ENCODE measurements around the gene TAGLN2.

Gene TAGLN2

DNA sequence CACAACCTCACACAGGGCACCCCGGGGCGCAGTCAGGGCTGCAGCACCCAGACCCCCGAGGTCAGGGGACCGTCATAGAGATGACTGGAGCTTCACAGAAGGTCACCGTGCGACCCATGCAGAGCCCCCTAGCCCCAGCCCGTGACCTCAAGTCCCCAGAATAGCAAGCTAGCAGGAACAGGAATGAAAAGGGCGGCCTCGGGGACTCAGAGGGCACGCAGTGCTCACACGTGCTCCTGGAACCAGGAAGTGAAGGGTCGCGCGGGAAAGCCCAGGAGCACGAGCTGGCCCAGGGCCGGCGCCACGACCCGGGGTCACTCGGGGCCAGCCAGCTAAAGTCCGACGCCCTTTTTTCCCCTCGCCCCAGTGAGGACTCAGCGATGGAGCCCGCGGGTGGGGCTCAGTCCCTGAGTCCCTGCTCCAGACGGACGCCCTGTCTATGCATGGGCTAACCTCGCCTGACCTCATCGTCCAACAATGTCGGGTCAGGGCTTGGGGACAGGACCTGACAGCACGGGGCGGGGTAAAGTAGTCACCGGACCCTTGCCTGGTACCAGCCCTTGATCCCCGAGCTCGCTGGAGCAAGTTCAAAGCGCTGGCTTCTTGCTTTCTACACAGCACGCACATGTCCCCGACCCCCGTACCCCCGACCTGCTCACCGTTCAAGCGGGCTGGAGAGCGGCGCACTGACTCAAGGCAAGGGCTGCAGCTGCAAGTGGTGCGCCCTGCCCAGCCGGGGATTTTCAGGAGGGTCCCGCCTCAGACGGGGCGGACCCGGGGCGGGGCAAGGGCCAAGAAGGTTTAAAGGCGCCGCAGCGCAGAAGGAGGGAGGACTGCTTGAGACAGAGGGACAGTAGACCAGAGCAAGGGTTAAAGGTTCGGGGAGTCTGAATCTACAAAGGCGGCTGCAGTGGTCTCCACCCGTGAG, at the start of gene TAGLN2:
TAGLN2 (minus strand) TSS at position 717 of the 928 bp plus-strand sequence. CDS start 4,998 bp downstream, outside the sequence.
- DNase-seq (ENCODE audit: low spot score), result peak; percentile 97

DNA sequence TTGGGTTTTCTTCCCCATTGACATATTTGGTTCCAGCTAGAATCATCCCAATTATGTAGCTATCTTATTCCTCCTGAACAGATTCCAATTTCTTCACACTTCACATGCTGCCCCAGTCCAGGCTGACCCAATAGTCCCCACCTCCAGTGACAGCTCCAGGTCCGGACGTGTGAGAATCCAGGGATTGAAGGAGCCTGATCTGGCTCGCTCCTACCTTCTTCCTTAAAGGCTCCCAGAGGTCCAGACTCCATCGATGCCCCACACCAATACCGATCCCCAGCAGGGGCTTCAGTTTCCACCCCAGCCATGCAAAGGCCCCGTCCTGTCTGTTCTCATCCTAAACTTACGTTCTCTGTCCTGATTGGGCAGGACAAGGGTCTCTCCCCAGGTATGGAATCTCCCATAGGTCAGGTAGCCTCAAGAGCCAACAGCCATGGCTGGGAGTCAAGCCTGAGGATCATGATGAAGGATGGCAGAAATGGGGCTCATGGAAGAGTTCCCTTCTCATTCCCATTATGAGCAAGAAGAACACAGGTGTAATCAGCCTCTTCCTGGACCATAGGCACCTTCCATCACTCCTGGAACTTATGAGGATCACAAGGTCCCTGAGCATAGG, 49.2 kb upstream of the TAGLN2 start:
- DNase-seq (ENCODE audit: low spot score), result no peak

DNA sequence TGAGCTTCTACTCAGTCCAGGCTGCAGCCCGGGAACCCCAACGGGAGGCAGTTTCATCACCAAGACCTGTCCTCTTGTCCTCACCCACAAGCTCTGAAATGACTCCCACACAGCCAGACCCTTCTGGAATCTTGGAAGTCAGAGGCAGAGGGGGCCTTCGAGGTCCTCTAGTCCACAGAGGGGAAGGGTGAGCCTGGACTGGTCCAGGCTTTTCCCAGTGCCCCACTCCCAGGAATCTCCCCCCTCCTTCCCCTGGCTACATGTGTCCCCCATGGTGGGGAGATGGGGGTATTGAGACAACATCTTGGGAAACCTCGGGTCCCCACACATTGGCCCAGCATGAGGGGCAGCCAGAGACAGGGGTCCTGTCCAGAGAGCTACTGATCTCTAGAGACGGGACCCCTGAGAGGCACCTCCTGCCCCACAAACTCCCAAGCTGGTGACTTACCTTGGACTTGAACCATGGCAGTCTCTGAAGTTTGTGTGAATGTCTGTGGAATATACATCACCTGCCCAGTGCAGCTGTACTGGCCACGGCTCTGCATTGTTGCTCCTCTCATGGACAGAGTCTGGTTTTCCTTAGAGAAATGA, 48.1 kb upstream of the TAGLN2 start:
- no peak for DNase-seq (ENCODE audit: low spot score)

DNA sequence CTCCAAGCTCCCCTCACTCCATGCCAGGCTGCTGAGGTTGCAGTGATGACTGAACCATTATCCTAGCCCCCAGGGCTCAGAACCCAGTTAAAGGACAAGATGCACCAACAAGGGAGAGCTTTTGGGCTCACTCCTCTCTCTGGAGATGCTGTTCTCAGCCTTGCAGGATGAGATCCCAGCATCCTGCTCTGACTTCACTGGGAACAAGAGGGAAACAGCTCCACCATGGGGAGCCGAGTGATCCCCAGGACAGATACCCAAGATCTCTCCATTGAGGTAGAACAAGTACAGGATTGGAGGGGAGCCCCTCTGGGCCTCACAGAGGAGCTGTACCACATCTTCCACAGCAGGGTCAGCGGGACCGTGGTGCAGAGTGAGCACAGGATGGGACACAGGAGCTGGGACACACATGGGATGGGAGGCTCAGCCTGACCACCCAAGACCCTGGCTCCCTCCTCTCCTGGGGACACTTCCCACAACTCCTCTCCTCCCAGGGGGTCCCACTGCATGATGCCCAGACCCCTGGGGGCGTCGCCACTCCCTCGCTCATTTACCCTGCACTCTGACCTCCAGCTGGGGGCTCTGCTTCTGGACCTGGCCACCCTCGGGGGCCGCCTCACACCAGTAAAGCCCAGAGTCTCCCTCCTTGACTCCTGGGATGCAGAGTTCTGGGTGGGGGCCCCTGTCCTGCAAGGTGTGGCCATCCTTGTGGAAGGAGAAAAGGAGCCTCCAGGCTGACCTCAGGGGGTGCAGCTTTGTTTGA, 47.3 kb upstream of the TAGLN2 start:
- DNase-seq (ENCODE audit: low spot score), result no peak

DNA sequence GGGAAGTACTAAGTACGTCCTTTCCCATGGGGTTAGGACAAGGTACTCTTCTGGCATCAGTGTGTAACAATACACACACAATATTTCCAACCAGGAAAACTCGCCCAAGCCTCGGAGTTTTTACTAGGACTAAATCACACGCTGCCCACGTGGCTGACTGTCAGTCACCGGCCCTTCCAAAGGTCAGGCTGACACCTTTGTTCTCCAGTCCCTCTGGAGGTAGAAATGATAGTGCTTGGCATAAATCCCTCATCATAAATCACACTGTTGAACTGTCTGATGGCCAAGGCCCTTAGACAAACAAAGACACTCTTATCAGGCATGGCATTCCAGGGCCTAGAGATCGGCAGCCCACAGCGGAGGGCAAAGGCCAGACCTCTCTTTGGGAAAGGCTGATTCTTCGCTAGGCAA, 45.6 kb upstream of the TAGLN2 start:
- DNase-seq (ENCODE audit: low spot score), result no peak

DNA sequence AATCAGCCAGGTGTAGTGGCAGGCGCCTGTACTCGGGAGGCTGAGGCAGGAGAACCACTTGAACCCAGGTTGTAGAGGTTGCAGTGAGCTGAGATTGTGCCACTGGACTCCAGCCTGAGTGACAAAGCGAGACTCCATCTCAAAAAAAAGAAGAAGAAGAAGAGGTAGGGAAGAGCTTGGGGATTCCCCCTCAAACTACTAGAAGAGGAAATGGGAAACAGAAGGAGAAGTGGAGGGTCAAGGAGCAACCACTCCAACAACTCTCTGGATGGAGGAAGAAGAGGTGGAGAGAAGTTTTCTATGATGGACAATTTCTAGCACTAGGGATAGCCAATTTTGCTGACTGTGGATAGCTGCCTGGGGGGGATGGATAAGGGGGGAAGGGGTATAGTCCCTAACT, 43.6 kb upstream of the TAGLN2 start:
- DNase-seq (ENCODE audit: low spot score), result no peak

DNA sequence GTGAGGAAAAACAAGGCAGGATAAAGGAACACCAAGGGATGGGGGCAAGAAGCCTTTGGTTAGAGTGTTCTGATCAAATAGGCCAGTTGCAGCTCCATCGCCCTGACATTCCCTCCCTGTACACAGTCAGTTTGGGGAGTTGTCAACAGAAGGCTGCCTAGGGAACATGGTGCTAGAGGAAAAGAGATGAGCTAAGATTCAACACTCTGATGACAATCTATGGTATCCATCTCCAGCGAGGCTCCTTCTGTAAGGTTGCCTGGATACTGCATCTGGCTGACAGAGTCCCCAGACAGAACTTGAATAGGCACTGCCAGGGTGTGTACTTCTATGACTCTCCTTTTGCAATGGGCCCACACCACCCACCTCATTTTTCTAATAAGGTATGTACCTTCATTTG, 40.0 kb upstream of the TAGLN2 start:
- no peak for DNase-seq (ENCODE audit: low spot score)

DNA sequence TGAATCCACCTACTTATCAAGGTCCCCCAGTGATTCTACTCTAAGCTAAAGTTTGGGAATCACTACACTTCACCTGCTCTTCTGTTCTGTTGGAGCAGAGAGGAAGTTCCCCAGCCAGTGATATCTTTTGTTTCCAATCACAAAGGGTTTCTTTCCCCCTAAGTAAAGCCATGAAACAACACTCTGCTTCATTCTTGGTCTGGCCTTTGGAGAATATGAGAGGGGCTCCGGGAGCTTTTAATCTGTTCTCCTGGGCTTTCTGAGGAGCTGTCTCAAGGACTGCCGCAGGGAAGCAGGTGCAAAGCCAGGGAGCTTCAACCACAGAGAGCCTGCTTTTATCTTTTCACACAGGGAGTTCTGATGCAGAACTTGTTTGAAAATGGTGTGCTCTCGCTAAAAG, 38.8 kb upstream of the TAGLN2 start:
- DNase-seq (ENCODE audit: low spot score), result no peak

DNA sequence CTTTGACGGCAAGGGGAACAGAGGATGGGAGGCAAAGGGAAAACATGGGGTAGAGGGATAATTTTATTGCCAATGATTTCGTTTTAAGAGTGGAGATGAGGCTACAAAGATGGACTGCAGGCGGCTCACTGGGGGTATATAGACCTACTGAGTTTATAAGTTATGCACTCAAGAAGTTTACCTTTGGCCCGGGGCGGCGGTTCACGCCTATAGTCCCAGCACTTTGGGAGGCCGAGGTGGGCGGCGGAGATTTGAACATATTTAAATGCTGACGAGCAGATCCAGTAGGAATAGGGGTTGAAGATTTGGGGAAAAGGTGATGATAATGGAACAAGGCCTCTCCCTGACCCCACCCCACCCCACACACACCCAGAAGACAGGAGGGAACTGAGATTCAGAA, 36.9 kb upstream of the TAGLN2 start:
- DNase-seq (ENCODE audit: low spot score), result no peak

DNA sequence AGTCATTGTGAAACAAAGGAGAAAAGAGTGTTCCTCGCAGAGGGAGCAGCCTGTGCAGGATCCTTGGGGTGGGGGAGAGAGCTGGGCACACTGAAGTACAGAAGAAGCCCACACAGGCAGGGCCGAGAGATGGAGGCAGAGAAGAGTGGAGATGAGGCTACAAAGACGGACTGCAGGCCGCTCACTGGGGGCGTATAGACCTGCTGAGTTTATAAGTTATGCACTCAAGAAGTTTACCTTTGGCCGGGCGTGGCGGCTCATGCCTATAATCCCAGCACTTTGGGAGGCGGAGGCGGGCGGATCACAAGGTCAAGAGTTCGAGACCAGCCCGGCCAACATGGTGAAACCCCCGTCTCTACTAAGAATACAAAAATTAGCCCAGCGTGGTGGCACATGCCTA, 36.3 kb upstream of the TAGLN2 start:
- no peak for DNase-seq (ENCODE audit: low spot score)

DNA sequence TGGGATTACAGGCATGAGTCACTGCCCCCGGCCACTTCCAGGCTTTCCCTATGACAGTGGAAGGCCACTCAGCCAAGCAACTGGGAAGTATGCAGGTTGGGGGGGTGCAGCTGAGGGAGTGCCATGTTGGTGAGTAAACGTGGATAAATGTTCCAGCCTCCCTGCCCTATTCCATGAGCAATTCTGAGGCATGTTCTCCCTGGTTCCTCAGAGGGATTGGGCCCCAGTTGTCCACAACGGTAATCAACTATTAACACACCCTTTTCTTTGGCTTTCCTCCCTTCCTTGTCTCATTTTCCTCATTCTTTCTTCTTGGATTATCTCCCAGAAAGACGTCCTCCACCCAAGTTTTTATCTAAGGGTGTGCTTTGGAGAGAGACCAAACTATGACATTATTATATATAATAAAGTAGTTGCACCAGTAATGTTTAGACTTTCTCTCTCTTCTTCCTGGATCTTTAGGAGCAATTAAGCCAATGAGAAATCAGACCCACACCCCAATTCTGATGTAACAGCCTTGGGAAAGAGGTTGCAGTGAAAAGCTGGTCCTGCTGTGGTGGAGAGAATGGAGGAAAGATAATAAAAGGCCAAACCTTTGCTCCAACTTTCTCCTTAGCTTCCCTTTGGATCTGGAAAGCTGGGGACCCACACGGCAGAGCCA, 35.5 kb upstream of the TAGLN2 start:
- peak; percentile 41 for DNase-seq (ENCODE audit: low spot score)

DNA sequence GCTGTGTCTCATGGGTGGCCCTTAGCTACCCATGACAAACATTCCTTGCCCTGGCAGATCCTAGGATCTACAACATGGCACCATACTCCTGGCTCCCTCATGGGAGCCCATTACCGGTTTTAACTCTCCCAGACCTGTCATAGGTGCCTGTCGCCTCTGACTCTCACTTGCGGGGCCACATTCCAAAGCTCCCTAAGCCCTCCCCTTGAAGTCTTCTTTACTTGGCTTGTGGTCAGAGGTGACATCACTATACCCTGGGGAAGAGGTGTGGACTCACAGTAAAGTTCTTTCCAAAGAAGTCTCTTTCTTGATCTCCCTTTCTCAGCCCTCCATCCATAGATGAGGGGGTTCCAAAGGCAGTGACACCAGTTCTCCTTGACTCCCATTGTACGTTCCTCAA, 34.1 kb upstream of the TAGLN2 start:
- DNase-seq (ENCODE audit: low spot score), result no peak

DNA sequence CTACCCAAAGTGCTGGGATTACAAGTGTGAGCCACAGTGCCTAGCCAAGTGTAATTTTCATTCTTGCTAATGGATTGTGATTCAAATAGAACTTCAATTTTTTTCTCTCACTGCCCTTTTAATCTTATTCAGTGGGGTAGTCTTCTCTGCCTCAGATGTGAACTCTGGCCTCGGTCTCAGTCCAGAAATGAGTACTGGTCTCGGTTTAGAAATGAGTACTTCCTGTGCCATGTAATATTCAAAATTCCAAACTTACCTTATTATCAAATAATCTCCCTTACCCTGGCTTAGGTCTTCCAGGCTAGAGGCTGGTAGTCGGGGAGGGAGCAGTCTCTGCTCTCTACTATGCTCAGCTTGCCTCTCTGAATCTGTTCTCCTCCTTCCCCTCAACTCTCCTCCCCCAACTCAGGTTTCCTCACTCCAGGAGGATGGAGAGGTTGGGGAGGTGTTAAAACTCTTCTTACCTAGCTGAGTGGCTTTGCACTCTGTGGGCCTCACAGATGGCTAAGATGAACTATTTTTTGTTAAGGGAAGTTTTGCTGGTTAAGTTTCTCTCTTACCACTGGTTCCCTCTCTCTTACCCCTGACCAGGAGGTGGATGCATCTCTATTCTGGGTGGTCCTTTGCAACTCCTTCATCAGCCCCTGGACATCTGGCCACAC, 33.5 kb upstream of the TAGLN2 start:
- no peak for DNase-seq (ENCODE audit: low spot score)

DNA sequence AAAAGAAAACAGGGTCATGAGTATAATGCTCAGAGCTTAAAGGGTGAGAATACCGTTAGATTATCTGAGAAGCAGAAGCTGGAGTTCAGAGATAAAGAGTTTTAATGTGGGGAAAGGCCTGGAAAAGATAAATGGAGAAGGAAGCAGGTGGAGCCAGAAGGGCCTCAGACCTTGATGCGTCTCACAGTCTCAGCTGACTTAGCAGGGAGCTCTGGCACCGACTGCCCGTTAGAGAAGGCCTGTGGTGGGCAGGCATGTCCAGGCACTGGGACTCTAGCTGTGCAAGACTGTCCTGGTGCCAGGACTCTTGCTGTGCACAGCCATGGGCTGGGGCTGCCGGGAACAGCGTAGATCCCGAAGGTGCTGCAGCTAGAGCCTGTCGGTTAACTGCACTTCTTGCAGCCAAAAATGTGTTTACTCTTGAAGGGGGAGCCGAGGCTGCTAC, 32.5 kb upstream of the TAGLN2 start:
- DNase-seq (ENCODE audit: low spot score), result no peak

DNA sequence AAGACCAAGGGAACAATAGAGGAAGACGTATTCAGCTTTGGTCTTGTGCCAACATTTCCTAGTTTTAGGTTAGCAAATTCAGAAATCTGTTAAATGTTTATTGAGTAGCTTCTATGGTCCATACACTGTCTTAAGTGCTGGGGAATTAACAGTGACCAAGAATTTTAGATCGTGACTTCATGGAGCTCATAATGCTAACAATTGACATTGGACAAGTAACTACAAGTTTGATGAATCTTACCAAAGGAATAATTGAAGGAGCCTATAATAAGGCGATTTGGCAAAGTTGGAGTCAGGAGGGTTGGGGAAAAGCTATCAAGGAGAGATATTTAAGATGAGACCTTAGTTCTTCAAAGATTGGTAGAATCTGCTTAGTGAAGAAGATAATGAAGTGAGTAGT, 30.1 kb upstream of the TAGLN2 start:
- no peak for DNase-seq (ENCODE audit: low spot score)

DNA sequence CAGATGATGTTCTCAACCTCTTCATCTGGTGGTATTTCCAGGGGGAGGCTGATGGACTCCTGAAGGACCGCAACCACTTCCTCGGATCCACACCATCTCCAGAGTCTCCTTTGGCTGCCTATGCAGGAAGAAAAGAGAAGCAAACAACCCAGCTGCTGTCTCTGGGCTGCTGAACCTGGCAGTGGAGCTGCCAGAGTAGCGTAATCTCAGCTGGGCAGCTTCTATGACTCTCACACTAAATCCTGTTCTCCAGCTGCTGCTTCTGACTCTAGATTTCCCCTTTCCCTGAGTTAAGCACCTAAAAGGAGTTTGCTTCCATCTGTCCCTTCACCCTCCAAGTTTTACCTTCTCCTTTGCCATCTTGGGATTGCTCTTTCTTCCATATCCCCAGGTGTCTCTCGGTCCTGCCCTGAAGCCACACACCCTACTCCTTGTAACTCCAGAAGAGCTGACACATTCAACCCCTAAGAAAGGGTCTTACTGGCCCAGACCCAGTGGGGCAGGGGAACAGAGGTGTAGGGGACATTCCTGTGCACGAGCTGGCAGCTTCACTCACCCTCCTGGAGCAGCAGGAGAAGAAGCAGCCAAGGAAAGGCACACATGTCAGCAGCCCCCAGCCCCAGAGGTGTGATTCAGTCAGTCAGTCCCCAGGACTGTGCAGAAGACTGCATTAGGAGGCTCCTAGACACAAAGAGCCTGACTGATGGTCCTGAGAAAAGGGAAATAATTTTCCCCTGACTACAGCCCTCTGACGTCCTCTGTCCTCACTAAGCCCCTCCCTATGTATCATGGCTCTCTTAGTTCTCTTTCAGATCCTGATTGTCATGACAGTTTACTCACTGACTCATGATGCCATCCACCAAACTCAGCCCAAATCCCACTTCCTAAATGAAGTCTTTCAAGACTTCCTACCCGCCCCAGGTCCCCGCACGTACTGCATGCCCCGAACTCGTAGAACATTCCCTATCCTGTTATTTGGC, 28.5 kb upstream of the TAGLN2 start, which contains the start of gene SLAMF9:
SLAMF9 (minus strand) TSS at position 702 of the 980 bp plus-strand sequence; CDS start at position 602, 100 bp downstream.
- no peak for DNase-seq (ENCODE audit: low spot score)

DNA sequence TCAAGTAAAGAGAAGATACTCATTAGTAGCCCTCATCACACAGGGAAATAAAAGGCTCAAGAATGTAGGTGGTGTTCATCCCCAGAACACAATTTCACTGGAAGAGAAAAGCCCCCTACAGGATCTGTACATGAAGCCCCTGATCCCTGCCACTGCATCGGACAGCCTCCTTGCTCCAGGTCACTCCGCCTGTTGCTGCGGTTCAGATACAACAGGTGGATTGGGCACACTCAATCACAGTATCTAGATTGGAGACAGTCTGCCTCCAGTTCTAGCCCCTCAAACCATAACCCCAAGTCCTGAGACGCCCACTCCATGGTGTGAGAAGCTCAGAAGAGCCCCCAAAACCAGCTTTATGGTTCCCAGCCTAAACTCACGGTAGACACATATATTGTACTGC, 27.6 kb upstream of the TAGLN2 start:
- no peak for DNase-seq (ENCODE audit: low spot score)

DNA sequence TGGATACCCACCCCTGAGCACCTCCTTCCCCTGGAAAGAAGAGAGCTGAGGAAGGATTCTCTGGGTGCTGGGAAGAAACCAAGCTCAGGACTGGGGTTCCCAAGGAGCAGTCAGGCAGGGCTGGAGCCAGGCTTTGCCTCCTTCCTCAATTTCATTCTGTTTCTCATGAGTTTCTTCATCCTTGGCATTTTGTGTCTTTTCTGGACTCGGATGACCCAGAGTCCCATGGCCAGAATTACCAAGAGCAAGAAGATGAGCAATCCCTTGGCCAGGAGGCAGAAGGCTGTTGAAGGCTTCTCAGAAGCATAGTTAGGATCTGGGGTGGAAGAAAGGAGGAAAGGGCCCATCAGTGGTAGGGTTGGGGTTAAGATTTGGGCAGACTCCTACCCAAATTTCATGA, 26.2 kb upstream of the TAGLN2 start:
- DNase-seq (ENCODE audit: low spot score), result no peak

DNA sequence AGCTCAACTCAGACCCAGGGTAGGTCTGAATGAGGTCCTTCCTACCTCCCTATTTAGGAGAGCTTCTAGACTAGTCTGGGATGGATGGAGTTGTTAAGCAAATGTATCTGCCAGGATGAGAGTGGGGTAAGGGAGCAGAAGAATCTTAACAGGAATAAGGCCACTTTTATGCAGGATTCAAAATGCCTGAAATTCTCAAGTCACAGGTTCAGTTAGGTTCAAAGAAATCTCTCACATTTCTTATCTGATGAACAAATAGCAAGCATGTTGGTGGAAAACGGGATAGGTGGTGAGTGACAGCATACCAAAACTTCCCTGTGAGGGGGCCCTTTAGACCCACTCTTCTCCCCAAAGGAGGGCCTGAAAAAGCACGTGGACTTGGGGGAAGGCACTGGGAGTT, 25.7 kb upstream of the TAGLN2 start:
- DNase-seq (ENCODE audit: low spot score), result no peak

DNA sequence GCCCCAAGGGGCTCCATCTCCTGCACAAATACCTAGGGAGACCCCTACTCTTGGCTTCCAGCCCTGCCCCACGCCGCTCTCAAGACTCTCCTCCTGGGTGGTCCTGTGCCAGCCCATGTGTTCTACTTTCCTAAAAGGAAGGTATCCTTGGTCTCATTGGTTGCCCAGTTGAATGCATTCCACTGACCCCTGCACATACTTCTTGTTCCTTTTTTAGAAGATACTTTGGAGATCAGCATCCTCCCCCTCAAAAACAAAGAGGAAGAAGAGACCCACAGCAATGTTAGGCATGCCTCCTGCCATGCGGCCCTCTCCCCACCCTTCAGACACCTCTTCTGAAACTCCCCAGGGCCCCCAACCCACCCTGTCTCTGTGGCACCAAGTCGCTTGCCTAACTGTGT, 24.7 kb upstream of the TAGLN2 start:
- no peak for DNase-seq (ENCODE audit: low spot score)

All from hepatic stellate cell (primary cell).